ENCODE results near the gene VIPR2. TPM values are rescaled to one million over a fixed set of nuclear protein-coding genes. Genes with fewer than 3 reads are reported as not detected.
A peak's percentile ranks its signal among the peaks of the same experiment; 100 is the strongest.

Gene VIPR2
- polyA plus RNA-seq, 1 donor from 2014 or later = 0.51 TPM

DNA sequence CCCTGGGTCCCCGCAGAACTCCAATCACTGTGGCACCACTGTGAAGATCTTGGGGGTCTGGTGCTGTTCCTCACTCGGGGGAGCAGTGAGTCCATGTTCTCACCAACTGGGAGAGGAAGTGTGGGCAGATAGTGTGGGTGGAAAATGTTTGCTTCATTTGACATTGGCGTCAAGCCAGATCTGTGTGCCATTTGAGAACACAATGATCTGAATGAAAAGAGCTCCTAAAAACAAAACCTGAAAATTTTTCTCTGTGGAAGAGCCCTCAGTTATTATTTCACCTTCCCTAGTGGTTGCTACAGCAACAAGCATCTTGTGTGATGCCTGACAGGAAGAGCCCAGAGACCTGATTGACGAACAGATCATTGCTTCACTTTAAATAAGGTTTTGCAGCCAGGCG, 125.6 kb downstream of the VIPR2 start:
- Histone ChIP-seq H3K79me2 (replicated peaks; ENCODE audit: insufficient read depth, low read length) (no peaks in the 10 kb centered on the region), H3K4me2 (ENCODE audit: low read length) (peak overlapping the region; percentile 37), H2AFZ (ENCODE audit: low read depth, low read length) (no peak overlapping the region)

DNA sequence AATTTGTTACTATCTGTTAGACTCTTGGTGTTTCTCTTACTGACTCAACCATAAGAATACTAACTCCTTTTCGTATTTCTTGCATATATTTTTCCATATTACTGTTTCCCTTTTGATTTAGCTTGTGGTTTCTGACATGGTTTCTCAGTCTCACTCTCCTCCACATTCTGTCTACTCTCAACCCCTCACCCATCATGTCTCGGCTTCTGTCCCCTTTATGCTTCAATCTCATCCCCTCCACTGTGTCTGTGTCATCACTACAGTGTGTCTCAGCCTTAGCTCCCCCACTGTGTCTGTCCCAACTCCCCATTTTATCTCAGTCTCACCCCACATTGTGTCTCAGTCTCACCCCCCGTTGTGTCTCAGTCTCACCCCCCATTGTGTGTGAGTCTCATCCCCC, 126.9 kb downstream of the VIPR2 start:
- H3K9ac ChIP-seq (ENCODE audit: low read length) = no peak overlapping the region
- H3K27me3 ChIP-seq (ENCODE audit: insufficient read depth, low read depth, low read length) = no peaks in the 10 kb centered on the region
- H3F3A ChIP-seq (ENCODE audit: insufficient read depth, low read length, poor library complexity, severe bottlenecking) = no peaks in the 10 kb centered on the region
- H3K9me3 ChIP-seq (ENCODE audit: low read length) = no peaks in the 10 kb centered on the region
- no peaks in the 10 kb centered on the region for H3K36me3 ChIP-seq (ENCODE audit: insufficient read depth, low read length)
- H3K4me3 ChIP-seq (ENCODE audit: low read length) = no peak overlapping the region
- H3K79me2 ChIP-seq (replicated peaks; ENCODE audit: insufficient read depth, low read length) = no peaks in the 10 kb centered on the region
- H4K20me1 ChIP-seq (ENCODE audit: insufficient read depth) = no peaks in the 10 kb centered on the region
- H2AFZ ChIP-seq (ENCODE audit: low read depth, low read length) = no peak overlapping the region
- no peak overlapping the region for H3K27ac ChIP-seq (ENCODE audit: low read length)
- TF ChIP-seq SMC3 (conservative IDR thresholded peaks at IDR 0.05; ENCODE audit: poor library complexity) = no peak
- no peak for TF ChIP-seq TAF1 (IDR thresholded peaks at IDR 0.05; ENCODE audit: low read depth)
- TF ChIP-seq EZH2 (IDR thresholded peaks at IDR 0.05; ENCODE audit: borderline replicate concordance, insufficient read depth, low read length, poor library complexity, severe bottlenecking) = no peak
- no peak for TF ChIP-seq MXI1 (conservative IDR thresholded peaks at IDR 0.05; ENCODE audit: poor library complexity, severe bottlenecking)
- no peak overlapping the region for H3K4me2 ChIP-seq (ENCODE audit: low read length)
- H3K9me2 ChIP-seq (ENCODE audit: insufficient read depth, low read length) = no peaks in the 10 kb centered on the region

More for the DNA sequence above, 125.6 kb downstream of the VIPR2 start:
- Histone ChIP-seq H4K20me1 (ENCODE audit: insufficient read depth) (no peaks in the 10 kb centered on the region), H3K9ac (ENCODE audit: low read length) (peak overlapping the region; percentile 43), H3K27me3 (ENCODE audit: insufficient read depth, low read depth, low read length) (no peaks in the 10 kb centered on the region), H3K4me3 (ENCODE audit: low read length) (peak overlapping the region; percentile 4), H3F3A (ENCODE audit: insufficient read depth, low read length, poor library complexity, severe bottlenecking) (no peaks in the 10 kb centered on the region), H3K9me2 (ENCODE audit: insufficient read depth, low read length) (no peaks in the 10 kb centered on the region), H3K36me3 (ENCODE audit: insufficient read depth, low read length) (no peaks in the 10 kb centered on the region), H3K9me3 (ENCODE audit: low read length) (no peaks in the 10 kb centered on the region), H3K27ac (ENCODE audit: low read length) (peak overlapping the region; percentile 80)
- TF ChIP-seq, protein P1, sequence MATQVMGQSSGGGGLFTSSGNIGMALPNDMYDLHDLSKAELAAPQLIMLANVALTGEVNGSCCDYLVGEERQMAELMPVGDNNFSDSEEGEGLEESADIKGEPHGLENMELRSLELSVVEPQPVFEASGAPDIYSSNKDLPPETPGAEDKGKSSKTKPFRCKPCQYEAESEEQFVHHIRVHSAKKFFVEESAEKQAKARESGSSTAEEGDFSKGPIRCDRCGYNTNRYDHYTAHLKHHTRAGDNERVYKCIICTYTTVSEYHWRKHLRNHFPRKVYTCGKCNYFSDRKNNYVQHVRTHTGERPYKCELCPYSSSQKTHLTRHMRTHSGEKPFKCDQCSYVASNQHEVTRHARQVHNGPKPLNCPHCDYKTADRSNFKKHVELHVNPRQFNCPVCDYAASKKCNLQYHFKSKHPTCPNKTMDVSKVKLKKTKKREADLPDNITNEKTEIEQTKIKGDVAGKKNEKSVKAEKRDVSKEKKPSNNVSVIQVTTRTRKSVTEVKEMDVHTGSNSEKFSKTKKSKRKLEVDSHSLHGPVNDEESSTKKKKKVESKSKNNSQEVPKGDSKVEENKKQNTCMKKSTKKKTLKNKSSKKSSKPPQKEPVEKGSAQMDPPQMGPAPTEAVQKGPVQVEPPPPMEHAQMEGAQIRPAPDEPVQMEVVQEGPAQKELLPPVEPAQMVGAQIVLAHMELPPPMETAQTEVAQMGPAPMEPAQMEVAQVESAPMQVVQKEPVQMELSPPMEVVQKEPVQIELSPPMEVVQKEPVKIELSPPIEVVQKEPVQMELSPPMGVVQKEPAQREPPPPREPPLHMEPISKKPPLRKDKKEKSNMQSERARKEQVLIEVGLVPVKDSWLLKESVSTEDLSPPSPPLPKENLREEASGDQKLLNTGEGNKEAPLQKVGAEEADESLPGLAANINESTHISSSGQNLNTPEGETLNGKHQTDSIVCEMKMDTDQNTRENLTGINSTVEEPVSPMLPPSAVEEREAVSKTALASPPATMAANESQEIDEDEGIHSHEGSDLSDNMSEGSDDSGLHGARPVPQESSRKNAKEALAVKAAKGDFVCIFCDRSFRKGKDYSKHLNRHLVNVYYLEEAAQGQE (IDR thresholded peaks at IDR 0.05; ENCODE audit: borderline replicate concordance) = no peak
- TF ChIP-seq EP300 (conservative IDR thresholded peaks at IDR 0.05; ENCODE audit: poor library complexity, severe bottlenecking) (peak; percentile 22), SMC3 (conservative IDR thresholded peaks at IDR 0.05; ENCODE audit: poor library complexity) (no peak), MXI1 (conservative IDR thresholded peaks at IDR 0.05; ENCODE audit: poor library complexity, severe bottlenecking) (no peak)

DNA sequence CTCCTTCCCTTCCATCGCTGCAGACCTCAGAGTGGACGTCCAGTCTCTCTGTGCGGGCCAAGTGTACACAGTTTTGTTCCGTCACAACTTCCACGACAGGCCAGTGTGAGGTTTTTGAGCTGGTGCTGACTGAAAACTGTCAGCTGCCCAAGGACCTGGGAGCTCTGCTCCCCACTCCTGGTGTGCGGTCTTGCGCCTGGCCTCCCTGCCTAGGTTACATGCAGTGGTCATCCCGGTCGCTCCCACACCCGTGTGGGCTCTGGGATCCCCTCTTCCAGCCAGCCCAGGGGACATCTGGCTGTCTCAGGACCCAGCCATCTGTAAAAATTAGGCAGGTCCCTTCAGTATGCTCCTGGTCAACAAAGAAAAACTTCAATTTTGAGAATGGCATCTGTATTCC, 127.5 kb downstream of the VIPR2 start:
- H3K27ac ChIP-seq (ENCODE audit: low read length) = no peak overlapping the region
- no peak overlapping the region for H3K4me2 ChIP-seq (ENCODE audit: low read length)
- no peak overlapping the region for H3K9ac ChIP-seq (ENCODE audit: low read length)
- H3K36me3 ChIP-seq (ENCODE audit: insufficient read depth, low read length) = no peaks in the 10 kb centered on the region
- no peaks in the 10 kb centered on the region for H3K9me3 ChIP-seq (ENCODE audit: low read length)
- TF ChIP-seq, protein P2, sequence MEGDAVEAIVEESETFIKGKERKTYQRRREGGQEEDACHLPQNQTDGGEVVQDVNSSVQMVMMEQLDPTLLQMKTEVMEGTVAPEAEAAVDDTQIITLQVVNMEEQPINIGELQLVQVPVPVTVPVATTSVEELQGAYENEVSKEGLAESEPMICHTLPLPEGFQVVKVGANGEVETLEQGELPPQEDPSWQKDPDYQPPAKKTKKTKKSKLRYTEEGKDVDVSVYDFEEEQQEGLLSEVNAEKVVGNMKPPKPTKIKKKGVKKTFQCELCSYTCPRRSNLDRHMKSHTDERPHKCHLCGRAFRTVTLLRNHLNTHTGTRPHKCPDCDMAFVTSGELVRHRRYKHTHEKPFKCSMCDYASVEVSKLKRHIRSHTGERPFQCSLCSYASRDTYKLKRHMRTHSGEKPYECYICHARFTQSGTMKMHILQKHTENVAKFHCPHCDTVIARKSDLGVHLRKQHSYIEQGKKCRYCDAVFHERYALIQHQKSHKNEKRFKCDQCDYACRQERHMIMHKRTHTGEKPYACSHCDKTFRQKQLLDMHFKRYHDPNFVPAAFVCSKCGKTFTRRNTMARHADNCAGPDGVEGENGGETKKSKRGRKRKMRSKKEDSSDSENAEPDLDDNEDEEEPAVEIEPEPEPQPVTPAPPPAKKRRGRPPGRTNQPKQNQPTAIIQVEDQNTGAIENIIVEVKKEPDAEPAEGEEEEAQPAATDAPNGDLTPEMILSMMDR (IDR thresholded peaks at IDR 0.05; ENCODE audit: poor library complexity, severe bottlenecking) = no peak
- TF ChIP-seq POLR2AphosphoS5 (IDR thresholded peaks at IDR 0.05) (no peak), EP300 (conservative IDR thresholded peaks at IDR 0.05; ENCODE audit: poor library complexity, severe bottlenecking) (no peak), RAD21 (conservative IDR thresholded peaks at IDR 0.05) (no peak), SMC3 (conservative IDR thresholded peaks at IDR 0.05; ENCODE audit: poor library complexity) (no peak)
- TF ChIP-seq, protein P1 (IDR thresholded peaks at IDR 0.05; ENCODE audit: borderline replicate concordance) = no peak
- H3F3A ChIP-seq (ENCODE audit: insufficient read depth, low read length, poor library complexity, severe bottlenecking) = no peaks in the 10 kb centered on the region
- H2AFZ ChIP-seq (ENCODE audit: low read depth, low read length) = no peak overlapping the region
- H3K79me2 ChIP-seq (replicated peaks; ENCODE audit: insufficient read depth, low read length) = no peaks in the 10 kb centered on the region
- H3K9me2 ChIP-seq (ENCODE audit: insufficient read depth, low read length) = no peaks in the 10 kb centered on the region
- no peak overlapping the region for H3K4me3 ChIP-seq (ENCODE audit: low read length)
- no peaks in the 10 kb centered on the region for H4K20me1 ChIP-seq (ENCODE audit: insufficient read depth)
- no peaks in the 10 kb centered on the region for H3K27me3 ChIP-seq (ENCODE audit: insufficient read depth, low read depth, low read length)

Data from neural cell (in vitro differentiated cells).